LNCAP (cell line): ENCODE results near the gene DNAJC11.

ENCODE experiments used
- TF ChIP-seq, protein P1 (sequence below): fragments of 450-650 bp; IDR thresholded peaks from 2 replicates; pipeline ENCODE4 v1.5.1; 2017; ENCODE audit warnings: mild to moderate bottlenecking

Gene DNAJC11

DNA sequence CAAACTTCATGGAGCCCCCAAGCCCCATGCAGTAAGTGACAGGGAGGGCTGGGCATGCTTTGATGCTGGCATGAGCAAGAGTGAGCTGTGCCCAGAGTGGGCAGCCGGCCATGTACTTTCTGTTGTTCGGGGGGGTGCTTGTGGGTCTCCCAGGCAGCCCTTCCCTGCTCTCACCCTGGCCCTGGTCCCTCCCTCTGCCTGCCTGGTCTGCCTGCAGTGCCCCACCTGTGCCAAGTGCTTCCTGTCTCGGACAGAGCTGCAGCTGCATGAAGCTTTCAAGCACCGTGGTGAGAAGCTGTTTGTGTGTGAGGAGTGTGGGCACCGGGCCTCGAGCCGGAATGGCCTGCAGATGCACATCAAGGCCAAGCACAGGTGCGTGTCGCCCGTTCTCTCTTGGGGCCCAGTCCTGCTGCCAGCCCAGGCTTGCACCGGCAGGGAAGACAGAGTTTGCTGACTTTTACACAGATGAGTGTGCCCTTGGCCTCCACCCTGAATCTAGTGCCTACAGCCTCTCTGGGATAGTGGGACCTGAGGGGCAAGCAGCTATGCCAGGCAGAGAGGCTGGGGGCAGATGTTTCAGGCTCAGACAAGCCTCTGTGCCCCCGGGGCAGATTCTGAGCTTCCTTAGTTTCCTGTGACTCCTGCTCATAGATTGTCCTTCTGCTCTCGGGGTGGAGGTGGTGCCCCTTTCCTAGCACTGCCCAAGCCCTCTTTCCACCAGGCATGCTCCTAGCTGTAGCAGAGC, 114.2 kb downstream of the DNAJC11 start:
- TF ChIP-seq, protein P1, sequence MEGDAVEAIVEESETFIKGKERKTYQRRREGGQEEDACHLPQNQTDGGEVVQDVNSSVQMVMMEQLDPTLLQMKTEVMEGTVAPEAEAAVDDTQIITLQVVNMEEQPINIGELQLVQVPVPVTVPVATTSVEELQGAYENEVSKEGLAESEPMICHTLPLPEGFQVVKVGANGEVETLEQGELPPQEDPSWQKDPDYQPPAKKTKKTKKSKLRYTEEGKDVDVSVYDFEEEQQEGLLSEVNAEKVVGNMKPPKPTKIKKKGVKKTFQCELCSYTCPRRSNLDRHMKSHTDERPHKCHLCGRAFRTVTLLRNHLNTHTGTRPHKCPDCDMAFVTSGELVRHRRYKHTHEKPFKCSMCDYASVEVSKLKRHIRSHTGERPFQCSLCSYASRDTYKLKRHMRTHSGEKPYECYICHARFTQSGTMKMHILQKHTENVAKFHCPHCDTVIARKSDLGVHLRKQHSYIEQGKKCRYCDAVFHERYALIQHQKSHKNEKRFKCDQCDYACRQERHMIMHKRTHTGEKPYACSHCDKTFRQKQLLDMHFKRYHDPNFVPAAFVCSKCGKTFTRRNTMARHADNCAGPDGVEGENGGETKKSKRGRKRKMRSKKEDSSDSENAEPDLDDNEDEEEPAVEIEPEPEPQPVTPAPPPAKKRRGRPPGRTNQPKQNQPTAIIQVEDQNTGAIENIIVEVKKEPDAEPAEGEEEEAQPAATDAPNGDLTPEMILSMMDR = no peak

DNA sequence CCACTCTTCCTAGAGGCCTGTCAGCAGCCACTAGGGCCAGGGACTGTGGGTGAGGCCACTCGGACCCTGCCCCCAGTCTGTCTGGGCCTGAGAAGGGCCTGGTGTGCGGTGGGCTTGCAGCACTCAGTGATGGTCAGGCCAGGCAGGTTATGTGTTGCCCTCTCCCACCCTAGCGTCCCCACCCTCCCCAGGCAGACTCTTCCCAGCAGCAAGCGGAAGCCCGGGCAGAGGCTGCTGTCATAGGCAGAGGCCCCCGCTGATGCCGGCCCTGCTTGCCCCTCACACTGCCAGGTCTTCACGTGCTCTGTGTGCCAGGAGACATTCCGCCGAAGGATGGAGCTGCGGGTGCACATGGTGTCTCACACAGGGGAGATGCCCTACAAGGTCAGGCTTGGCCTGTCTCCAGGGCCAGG, 115.2 kb downstream of the DNAJC11 start:
- TF ChIP-seq, protein P1 = no peak

DNA sequence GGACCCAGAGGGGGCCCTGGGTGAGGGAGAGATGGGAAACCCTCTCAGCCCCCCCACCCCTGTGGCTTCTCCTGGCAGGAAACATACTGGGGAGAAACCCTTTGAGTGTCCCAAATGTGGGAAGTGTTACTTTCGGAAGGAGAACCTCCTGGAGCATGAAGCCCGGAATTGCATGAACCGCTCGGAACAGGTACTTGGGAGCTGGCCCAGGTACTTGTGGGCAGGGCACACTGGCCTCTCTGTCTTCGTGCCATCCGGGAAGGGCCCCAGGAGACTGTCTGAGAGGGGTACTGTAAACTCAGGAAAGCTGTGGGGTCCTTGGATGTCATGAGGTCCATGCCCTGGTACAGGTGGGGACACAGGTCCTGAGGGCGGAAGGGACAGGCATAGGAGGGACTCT, 115.8 kb downstream of the DNAJC11 start:
- TF ChIP-seq, protein P1 = no peak

DNA sequence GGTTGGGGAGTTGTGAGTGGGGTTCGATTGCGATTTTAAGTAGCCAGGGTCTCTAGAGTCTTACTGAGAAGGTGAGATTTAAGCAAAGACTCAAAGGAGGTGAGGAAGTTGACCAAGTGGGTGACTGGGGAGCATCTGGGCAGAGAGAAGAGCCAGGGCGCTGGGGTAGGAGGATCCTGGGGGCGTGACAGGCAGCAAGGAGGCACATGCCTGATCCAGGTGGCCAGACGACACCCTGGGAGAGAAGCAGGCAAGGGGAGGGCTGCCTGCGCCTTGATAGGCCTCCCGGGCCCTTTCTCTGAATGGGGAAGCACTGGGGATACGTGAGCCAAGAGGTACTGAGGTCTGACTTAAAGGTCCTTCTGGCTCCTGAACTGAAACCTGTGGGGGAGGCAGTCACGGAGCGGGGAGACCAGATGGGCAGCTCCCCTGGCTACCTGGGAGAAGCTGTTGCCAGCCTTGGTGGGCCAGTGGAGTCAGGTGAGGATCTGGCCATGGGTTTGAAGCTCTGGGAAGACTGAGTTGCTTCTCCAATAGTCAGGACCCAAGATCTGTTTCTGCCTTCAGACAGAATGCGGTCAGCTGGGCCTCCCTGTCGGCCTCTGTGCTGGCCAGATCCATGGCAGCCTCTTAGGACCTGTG, 116.4 kb downstream of the DNAJC11 start:
- TF ChIP-seq, protein P1 = no peak
